22Rv1 (cell line): ENCODE data around the gene NINL.
"Not testable (repeated sequence)": the region's sequence is repeated elsewhere in the genome, so short reads cannot be mapped to it uniquely, and the experiment has no call there.

ENCODE experiments used
- H3K27ac ChIP-seq: fragments of 450-650 bp; 2 replicates; pipeline ENCODE4 v1.5.1; 2017
- ZFX ChIP-seq: fragments of 450-650 bp; IDR thresholded peaks from 2 replicates; pipeline ENCODE4 v1.6.1; 2017; ENCODE audit warnings: antibody characterized with exemption, borderline replicate concordance
- TF ChIP-seq, protein P1 (sequence below): fragments of 450-650 bp; IDR thresholded peaks from 2 replicates; pipeline ENCODE4 v1.5.1; 2017; ENCODE audit warnings: mild to moderate bottlenecking

Gene NINL

DNA sequence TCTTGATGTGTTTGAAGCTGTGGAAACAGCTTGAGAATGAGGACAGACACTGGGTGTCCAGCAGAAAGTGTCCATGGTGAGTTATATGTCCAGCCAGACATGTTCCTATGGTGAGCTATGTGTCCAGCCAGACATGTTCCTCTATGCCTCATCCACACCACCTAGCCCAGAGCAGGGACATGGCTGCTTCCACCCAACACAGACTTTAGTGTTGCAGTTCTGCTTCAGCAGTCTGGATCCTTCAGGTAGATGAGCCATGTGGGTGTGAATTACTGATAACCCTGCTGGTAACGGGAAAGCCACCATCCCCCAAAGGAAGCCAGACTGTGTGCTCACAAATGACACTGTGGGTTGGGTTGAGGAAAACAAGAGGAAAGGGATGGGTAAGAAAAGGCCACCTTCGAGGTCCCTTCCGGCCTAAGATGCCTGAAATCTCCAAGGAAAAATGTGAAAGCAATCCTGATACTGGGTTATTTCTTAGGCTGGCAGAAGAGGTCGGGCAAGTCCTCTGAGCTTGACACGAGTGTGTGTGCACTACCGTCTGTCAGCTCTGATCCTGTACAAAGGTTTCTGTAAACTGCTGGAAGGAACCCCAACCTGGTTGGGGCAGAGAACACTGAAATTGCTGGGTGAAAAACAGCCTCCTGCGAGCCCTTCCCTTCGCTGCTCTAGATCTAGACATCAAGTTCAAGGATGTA lies 77.8 kb downstream of the NINL start:
- H3K27ac ChIP-seq, result no peak overlapping the region
- TF ChIP-seq, protein P1, sequence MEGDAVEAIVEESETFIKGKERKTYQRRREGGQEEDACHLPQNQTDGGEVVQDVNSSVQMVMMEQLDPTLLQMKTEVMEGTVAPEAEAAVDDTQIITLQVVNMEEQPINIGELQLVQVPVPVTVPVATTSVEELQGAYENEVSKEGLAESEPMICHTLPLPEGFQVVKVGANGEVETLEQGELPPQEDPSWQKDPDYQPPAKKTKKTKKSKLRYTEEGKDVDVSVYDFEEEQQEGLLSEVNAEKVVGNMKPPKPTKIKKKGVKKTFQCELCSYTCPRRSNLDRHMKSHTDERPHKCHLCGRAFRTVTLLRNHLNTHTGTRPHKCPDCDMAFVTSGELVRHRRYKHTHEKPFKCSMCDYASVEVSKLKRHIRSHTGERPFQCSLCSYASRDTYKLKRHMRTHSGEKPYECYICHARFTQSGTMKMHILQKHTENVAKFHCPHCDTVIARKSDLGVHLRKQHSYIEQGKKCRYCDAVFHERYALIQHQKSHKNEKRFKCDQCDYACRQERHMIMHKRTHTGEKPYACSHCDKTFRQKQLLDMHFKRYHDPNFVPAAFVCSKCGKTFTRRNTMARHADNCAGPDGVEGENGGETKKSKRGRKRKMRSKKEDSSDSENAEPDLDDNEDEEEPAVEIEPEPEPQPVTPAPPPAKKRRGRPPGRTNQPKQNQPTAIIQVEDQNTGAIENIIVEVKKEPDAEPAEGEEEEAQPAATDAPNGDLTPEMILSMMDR, result no peak
- TF ChIP-seq ZFX, result no peak

DNA sequence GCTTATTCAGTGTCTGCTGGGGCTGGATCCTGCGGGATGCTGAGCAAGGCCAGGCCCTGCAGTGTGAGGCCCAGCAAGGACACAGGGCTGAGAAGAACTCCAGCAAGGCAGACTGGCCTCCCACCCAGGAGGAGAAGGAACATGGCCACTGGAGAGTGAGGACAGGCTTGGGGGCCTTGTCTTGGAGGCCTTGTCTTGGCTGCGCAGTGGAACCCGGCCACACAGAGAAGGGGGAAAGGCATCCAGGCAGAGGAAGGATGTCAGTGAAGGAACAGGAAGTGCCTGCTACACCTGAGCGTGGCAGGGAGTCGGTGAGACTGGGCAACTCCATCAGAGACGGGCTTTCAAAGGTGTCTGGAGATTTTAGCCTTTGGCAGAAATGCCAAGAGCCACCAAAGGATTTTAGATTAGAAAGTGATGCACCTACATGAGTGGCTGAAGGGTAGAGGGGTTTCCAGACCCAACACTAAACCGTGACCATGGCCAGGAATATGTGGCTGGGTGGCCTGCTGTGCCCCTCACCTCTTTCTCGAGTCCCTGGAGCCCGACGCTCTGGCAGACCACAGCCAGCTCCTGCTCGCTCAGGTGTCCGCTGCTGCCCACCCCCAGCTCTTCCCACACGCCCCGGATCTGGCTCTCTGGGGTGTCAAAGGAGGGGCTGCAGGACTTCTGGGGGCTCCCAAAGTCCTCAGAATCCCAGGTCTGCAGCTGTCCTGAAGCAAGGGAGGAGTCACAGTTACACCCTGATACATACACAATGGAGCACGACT lies 80.8 kb downstream of the NINL start:
- no peak for TF ChIP-seq ZFX
- TF ChIP-seq, protein P1, result no peak
- no peak overlapping the region for H3K27ac ChIP-seq

DNA sequence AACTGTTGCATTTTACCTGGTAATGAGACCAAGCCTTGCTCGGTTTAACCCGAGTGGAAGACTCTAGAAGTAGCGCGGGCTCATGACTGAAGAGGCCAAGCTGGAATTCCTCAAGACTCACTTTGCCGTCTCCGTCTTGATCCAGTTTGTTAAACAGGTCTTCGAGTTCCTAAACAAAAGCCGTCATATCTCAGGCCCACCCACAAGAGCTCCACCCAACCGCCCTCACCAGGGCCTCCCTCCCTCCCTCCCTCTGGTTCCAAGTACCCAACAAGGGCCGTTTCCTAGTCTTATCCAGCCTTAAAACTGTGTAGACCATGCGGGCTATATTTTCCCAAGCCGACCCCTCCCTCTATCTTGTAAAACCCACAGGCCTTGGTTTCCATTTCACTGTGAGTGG lies 81.4 kb downstream of the NINL start:
- H3K27ac ChIP-seq, result no peak overlapping the region
- TF ChIP-seq, protein P1, result no peak
- TF ChIP-seq ZFX, result no peak

DNA sequence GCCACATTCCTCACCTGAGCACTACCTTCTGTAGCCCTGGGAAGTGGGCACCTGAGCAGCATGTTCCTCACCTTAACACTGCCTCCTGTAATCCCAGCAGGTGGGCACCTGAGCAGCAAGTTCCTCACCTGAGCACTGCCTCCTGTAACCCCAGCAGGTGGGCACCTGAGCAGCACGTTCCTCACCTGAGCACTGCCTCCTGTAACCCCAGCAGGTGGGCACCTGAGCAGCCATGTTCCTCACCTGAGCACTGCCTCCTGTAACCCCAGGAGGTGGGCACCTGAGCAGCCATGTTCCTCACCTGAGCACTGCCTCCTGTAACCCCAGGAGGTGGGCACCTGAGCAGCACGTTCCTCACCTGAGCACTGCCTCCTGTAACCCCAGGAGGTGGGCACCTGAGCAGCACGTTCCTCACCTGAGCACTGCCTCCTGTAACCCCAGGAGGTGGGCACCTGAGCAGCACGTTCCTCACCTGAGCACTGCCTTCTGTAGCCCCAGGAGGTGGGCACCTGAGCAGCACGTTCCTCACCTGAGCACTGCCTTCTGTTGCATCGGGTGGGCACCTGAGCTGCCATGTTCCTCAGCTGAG lies 82.2 kb downstream of the NINL start:
- H3K27ac ChIP-seq, result not testable (repeated sequence)

DNA sequence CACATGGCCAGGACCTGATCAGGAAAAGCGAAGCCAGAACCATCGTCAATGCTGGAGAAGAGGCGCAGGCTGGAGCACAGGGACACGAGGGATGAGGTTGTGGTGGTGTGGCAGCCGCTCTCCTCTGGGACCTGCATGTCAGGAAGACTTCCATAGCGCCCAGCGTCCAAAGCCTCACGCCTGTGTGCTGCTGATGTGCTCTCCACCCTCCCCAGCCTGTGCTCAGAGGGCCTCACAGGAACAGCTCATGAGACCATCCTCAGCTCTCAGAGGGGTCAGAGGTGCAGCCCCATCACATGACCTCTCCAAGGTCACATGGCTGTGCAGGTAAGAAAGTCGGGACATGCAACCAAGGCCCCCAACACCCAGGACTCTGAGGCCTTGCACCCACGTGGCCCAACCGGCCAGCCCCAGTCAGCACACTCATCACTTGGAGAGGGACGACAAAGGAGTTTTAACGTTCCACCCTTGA lies 84.4 kb downstream of the NINL start:
- TF ChIP-seq ZFX, result no peak
- TF ChIP-seq, protein P1, result no peak
- H3K27ac ChIP-seq, result no peak overlapping the region

DNA sequence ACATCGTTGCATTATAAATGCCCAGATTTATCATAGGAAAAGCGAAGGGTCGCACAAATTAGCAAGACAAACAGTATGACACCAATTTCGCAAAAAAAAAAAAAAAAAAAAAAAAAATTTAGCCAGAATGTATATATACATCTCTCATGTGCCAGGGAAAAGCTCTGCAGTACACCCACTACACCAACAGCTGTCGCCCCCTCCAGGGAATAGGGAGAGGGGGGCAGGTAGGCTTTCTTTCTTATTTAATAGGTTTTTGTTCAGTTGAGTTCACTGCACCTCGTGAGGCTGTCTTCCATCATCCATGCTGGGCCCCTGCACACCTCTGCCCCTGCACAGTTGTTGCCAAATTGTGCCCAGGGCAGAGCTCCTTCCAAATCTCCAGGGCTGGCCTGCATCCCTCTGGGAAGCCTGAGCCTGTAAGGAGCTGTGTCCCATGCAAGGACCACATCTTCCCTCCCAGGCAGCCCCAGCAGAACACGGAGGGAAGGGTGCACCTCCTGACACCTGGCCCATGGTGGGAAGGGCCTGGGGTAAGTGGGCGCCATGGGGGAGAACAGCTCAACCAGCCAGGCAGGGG lies 85.4 kb downstream of the NINL start:
- TF ChIP-seq, protein P1, result no peak
- TF ChIP-seq ZFX, result no peak
- H3K27ac ChIP-seq, result no peak overlapping the region

DNA sequence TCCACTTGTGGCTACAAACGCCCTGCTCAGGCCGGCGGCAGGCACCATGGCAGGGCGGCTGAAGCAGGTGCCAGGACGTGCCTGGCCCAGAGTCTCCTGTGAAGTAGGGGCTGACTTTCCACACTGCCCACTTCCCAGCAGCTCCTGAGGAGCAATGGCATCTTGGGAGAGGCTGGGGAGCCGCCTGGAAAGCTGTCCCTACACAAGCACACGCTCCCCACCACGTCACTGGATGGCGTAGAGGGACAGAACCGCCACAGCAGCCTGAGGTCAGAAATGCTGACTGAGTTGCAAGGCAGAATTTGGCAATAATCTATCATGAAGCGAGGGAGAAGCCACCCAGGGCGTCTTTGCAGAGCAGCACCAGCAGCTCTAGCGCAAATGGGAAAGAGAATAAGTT lies 86.3 kb downstream of the NINL start:
- H3K27ac ChIP-seq, result no peak overlapping the region
- TF ChIP-seq, protein P1, result no peak
- no peak for TF ChIP-seq ZFX
